Spleen (tissue), 11 donors: ENCODE data around the gene DAW1. TPM values are rescaled to one million over a fixed set of nuclear protein-coding genes. Genes with fewer than 3 reads are reported as not detected.

Source experiments
- DNase-seq: peaks from one replicate; pipeline ENCODE4 v3.0.0-alpha.2; 2020
- H3K27ac ChIP-seq, 8 donors: fragments of 200-600 bp; sonication (generic) in 7 of 8; 1 replicate in 4 of 8; 2 replicates in 4 of 8; pipeline versions ENCODE4 v1.5.0 to v1.8.0; 2016 to 2021; ENCODE audit warnings: inconsistent platforms in 4 of 8, mild to moderate bottlenecking in 4 of 8, moderate library complexity in 1 of 8
- H3K27me3 ChIP-seq, 7 donors: fragments of 200-600 bp; sonication (generic) in 6 of 7; replicated peaks in 1 of 7; 1 replicate in 4 of 7; 2 replicates in 3 of 7; pipeline versions ENCODE4 v1.5.0 to v1.8.0; 2016 to 2021; ENCODE audit warnings: inconsistent platforms in 3 of 7, mild to moderate bottlenecking in 1 of 7
- H3K36me3 ChIP-seq, 6 donors: fragments of 200-600 bp; sonication (generic) in 5 of 6; 1 replicate in 4 of 6; 2 replicates in 2 of 6; pipeline versions ENCODE4 v1.5.0 to v1.8.0; 2016 to 2021; ENCODE audit warnings: inconsistent platforms in 2 of 6
- H3K4me1 ChIP-seq, 6 donors: fragments of 200-600 bp; sonication (generic) in 5 of 6; 1 replicate in 3 of 6; 2 replicates in 3 of 6; pipeline versions ENCODE4 v1.5.0 to v1.8.0; 2016 to 2021; ENCODE audit warnings: inconsistent platforms in 3 of 6
- H3K4me3 ChIP-seq, 8 donors: fragments of 200-600 bp; sonication (generic) in 7 of 8; 1 replicate in 4 of 8; 2 replicates in 4 of 8; pipeline versions ENCODE4 v1.5.0 to v1.8.0; 2016 to 2021; ENCODE audit warnings: inconsistent platforms in 4 of 8, mild to moderate bottlenecking in 4 of 8, moderate library complexity in 2 of 8
- H3K9me3 ChIP-seq, 8 donors: fragments of 200-600 bp; sonication (generic) in 7 of 8; 1 replicate in 4 of 8; 2 replicates in 4 of 8; pipeline versions ENCODE4 v1.5.0 to v1.8.0; 2016 to 2021; ENCODE audit warnings: inconsistent platforms in 4 of 8
- POLR2A ChIP-seq, 3 donors: fragments of 450-650 bp; IDR thresholded peaks; one replicate each; pipeline ENCODE4 v1.5.1; 2017; ENCODE audit warnings: antibody characterized with exemption in 3 of 3, mild to moderate bottlenecking in 1 of 3
- POLR2AphosphoS5 ChIP-seq, 3 donors: sonication (generic); formaldehyde crosslinking; IDR thresholded peaks; one replicate each; pipeline ENCODE4 v1.5.1; 2017; ENCODE audit warnings: antibody characterized with exemption in 3 of 3
- WGBS, 5 donors: extraction: QIAGEN DNeasy Blood & Tissue Kit in 3 of 5; methylation state at CpG; one replicate each; pipeline versions ENCODE4 v1.1.5 to v1.1.7; 2013 to 2018; 5-methylcytosine and 5-hydroxymethylcytosine counted together
- intact Hi-C: fragments of 100-400 bp; cut with DNase I; formaldehyde crosslinking; loops from one replicate; pipeline ENCODE4 v1.15.0; 2023; ENCODE audit warnings: low total_unique reads
- polyA plus RNA-seq, 3 donors: library from polyadenylated mRNA; stranded (reverse); fragments of 200-250 nt; gene quantifications; one replicate each; pipeline ENCODE4 v1.2.1, GENCODE V29; 2013
- total RNA-seq, 7 donors: library from RNA; depleted of rRNA in 3 of 7; stranded (reverse); fragments of >200 nt in 3 of 7; fragmentation: NEBNext Ultra II Directional in 4 of 7; extraction: Animal tissue kit (Norgen Biotek cat#: 25700) in 4 of 7; gene quantifications; one replicate each; pipeline versions ENCODE4 v1.1.0 to v1.2.1, GENCODE V29; 2016 to 2021
- TF ChIP-seq, protein P1 (sequence below), 11 experiments: fragments of 200-600 bp in 7 of 11; fragments of 450-650 bp in 4 of 11; sonication (generic) in 4 of 11; IDR thresholded peaks in 8 of 11; conservative IDR thresholded peaks in 3 of 11; 1 replicate in 7 of 11; 2 replicates in 4 of 11; pipeline versions ENCODE4 v1.4.0 to v1.8.0; 2016 to 2021; ENCODE audit warnings: antibody characterized with exemption in 11 of 11, inconsistent platforms in 4 of 11, mild to moderate bottlenecking in 1 of 11
- donor health status: healthy with polysubstance abuse.
- donor health status: DM: no; HTN: no; CAD: no; lungs with moderate emphysema.
- donor health status: DM: no; HTN: no; CAD: no.
- donor health status: Bipolar disorder and iron deficiency.
- donor health status: healthy.
- donor health status: DM: no; HTN: no; CAD: no.
- donor health status: DM: yes; HTN: yes; CAD: no.

The DAW1 gene
- total and polyA plus RNA-seq, 10 donors = 2.2 TPM; not detected in 9

DNA sequence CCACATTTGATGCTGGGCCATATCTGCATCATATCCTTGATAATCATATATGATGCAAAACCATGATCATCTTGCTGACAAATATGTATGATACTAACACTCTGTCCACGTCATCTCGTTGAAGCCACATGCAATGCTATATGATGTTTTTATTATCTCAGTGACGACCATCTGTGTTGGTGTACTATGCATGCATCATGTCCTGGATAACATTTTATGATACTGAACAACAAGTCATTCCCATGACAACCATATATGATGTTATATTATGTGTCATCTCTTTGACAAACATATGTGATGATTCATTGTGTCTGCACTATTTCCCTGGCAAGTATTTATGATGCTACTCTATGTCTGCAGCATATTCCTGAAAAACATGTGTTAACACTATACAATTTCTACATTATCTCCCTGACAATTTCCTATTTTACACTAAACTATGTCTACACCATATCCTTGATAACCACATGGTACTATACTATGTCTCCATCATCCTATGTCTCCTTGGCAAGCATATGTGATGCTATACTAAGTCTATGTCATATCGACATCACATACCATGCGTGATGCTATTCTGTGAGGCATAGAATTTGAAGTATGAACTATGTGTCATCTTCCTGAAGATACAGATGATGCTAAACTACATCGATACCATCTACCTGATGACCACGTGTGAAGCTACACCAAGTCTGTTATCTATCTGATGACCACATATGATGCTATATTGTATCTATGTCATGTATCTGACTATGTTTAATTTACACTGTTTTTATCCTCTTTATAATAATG, 37.0 kb downstream of the DAW1 start:
- Histone ChIP-seq H3K4me3 (no peak overlapping the region), H3K9me3 (no peaks in the 10 kb centered on the region), H3K27me3 (no peaks in the 10 kb centered on the region), H3K36me3 (no peaks in the 10 kb centered on the region), H3K27ac (no peak overlapping the region), H3K4me1 (no peaks in the 10 kb centered on the region)
- 76 to 83% (median 82%) methylated on average over 7 of the region's 7 CpGs for WGBS, 5 donors
- no peak for DNase-seq
- TF ChIP-seq, protein P1, sequence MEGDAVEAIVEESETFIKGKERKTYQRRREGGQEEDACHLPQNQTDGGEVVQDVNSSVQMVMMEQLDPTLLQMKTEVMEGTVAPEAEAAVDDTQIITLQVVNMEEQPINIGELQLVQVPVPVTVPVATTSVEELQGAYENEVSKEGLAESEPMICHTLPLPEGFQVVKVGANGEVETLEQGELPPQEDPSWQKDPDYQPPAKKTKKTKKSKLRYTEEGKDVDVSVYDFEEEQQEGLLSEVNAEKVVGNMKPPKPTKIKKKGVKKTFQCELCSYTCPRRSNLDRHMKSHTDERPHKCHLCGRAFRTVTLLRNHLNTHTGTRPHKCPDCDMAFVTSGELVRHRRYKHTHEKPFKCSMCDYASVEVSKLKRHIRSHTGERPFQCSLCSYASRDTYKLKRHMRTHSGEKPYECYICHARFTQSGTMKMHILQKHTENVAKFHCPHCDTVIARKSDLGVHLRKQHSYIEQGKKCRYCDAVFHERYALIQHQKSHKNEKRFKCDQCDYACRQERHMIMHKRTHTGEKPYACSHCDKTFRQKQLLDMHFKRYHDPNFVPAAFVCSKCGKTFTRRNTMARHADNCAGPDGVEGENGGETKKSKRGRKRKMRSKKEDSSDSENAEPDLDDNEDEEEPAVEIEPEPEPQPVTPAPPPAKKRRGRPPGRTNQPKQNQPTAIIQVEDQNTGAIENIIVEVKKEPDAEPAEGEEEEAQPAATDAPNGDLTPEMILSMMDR (IDR thresholded peaks at IDR 0.05 in 8 of 11, conservative IDR thresholded peaks at IDR 0.05 in 3 of 11) = no peak
- no peak for TF ChIP-seq POLR2AphosphoS5 (IDR thresholded peaks at IDR 0.05)
- TF ChIP-seq POLR2A (IDR thresholded peaks at IDR 0.05) = no peak
- intact Hi-C loops = no loop called here

DNA sequence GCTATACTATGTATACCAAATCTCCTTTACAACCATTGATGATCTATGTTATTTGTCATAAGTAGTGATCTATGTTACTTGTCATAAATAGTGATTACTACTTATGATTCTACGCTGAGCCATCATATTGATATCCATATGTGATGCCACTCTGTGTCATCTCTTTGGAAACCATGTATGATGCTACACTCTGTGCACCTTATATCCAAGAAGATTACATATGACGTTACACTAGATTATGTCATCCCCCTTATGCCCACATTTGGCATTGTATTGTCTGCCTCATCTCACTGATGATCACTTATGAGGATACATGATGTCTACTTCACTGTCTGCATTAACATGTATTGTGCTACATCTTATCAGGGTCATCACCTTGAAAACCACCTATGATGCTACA, 42.9 kb downstream of the DAW1 start:
- Histone ChIP-seq H3K4me3 (no peak overlapping the region), H3K27ac (no peak overlapping the region), H3K9me3 (no peaks in the 10 kb centered on the region), H3K27me3 (no peaks in the 10 kb centered on the region), H3K4me1 (no peaks in the 10 kb centered on the region), H3K36me3 (no peaks in the 10 kb centered on the region)
- TF ChIP-seq POLR2AphosphoS5 (IDR thresholded peaks at IDR 0.05) = no peak
- TF ChIP-seq, protein P1 (IDR thresholded peaks at IDR 0.05 in 8 of 11, conservative IDR thresholded peaks at IDR 0.05 in 3 of 11) = no peak
- no peak for TF ChIP-seq POLR2A (IDR thresholded peaks at IDR 0.05)
- no peak for DNase-seq
- WGBS, 5 donors = 18 to 70% (median 60%) methylated on average over 2 of the region's 2 CpGs
- intact Hi-C loops = no loop called here

DNA sequence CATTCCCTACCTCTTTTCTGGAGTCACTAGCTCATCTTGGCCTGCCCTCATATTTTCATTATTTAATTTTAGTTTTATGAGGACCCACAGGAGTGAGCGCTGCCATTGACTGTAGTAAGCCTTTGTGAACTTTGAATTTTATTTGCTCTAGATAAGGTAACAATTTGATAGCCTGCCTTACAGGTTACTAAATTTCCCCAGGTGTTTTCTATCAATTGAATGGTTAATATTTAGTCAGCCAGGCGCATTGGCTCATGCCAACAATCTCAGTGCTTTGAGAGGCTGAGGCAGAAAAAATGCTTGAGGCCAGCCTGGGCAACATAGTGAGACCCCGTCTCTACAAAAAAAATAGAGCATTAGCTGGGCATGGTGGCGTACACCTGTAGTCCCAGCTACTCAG, 50.2 kb downstream of the DAW1 start:
- intact Hi-C loops = no loop called here
- no peak for DNase-seq
- no peaks in the 10 kb centered on the region for H3K36me3 ChIP-seq
- H3K27me3 ChIP-seq = peaks cover 0 to 3% (median 0%) of the 10 kb centered on the region in 7 donors
- no peak overlapping the region for H3K27ac ChIP-seq
- no peak overlapping the region for H3K4me3 ChIP-seq
- no peak for TF ChIP-seq POLR2AphosphoS5 (IDR thresholded peaks at IDR 0.05)
- TF ChIP-seq POLR2A (IDR thresholded peaks at IDR 0.05) = no peak
- TF ChIP-seq, protein P1 (IDR thresholded peaks at IDR 0.05 in 8 of 11, conservative IDR thresholded peaks at IDR 0.05 in 3 of 11) = no peak
- no peaks in the 10 kb centered on the region for H3K4me1 ChIP-seq
- no peaks in the 10 kb centered on the region for H3K9me3 ChIP-seq
- 76 to 88% (median 86%) methylated on average over 4 of the region's 4 CpGs for WGBS, 5 donors

DNA sequence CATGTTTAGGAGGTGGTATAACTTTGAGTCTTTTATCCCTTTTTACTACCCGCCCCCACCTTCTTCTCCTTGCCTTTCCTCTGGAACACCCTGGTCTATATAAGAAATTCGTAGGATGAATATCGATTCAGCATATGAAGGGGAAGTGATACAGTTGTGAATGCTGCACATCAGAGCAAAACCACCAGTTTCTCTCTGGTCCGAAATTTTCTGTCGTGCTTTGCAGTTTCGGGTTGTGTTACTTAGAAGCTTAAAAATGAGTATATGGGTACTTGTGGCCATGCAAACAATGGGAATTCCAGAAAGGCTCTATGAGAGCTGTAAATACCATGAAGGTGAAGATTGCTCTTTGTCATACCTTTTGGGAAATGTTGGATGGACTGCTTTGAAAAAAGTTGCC, 60.6 kb downstream of the DAW1 start:
- H3K4me1 ChIP-seq = no peaks in the 10 kb centered on the region
- intact Hi-C loops = no loop called here
- no peaks in the 10 kb centered on the region for H3K27me3 ChIP-seq
- no peak for DNase-seq
- H3K9me3 ChIP-seq = peaks cover 0 to 17% (median 11%) of the 10 kb centered on the region in 8 donors
- no peak for TF ChIP-seq POLR2A (IDR thresholded peaks at IDR 0.05)
- TF ChIP-seq POLR2AphosphoS5 (IDR thresholded peaks at IDR 0.05) = no peak
- TF ChIP-seq, protein P1 (IDR thresholded peaks at IDR 0.05 in 8 of 11, conservative IDR thresholded peaks at IDR 0.05 in 3 of 11) = no peak
- WGBS, 5 donors = 83 to 90% (median 88%) methylated on average over 6 of the region's 6 CpGs
- no peak overlapping the region for H3K27ac ChIP-seq
- H3K36me3 ChIP-seq = no peaks in the 10 kb centered on the region
- no peak overlapping the region for H3K4me3 ChIP-seq
